ENCODE results near the gene STARD10. TPM values are rescaled to one million over a fixed set of nuclear protein-coding genes. Genes with fewer than 3 reads are reported as not detected.

STARD10 gene
- total RNA-seq, 1 experiment from 2014 or later: 10.6 TPM

DNA sequence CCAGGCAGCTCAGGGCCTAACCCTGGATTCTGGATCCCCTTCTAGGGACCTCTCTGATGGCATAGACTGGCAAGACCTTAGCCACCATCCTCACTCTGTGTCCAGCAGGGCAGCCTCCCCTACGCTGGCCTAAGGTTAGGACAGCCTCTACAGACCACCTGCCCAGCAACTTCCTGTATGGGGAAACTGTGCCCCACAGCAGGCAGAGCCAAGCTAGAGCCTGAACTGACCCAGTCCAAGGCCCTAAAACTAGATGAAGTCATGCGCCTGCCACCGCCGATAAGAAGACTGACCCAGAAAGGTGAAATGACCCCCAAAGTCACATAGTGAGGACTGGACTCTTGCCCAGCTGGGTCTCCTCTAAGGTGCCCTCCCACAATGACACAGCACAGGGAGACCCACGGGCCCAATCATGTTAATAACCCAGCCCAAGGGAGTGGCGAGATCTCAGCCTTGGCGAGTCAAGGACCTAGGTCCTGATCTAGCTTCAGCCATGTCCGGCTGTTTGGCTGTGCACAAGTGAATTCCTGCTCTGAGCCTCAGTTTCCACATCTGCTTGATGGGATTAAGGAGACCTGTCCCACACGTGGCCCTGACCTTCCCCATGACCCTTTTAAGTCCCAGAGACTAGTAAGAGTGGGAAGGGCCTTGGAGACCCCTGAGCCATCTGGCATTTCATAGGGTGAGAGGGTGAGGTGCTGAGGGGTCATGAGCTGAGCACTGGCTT is 17.6 kb downstream of the STARD10 start:
- CTCF ChIA-PET: interaction anchor here (0.8 kb wide), 1 partner anchor 17 kb away, joined by 5 read pairs; no protein-coding TSS in a partner anchor
- POLR2A ChIA-PET: interaction anchor here (0.7 kb wide), 1 partner anchor 375 kb away, joined by 5 read pairs; no protein-coding TSS in a partner anchor
- Mint-ChIP-seq H3K27ac (ENCODE audit: low read depth, unreplicated experiment) (no peak overlapping the region), H3K36me3 (ENCODE audit: insufficient read depth, unreplicated experiment) (no peaks in the 10 kb centered on the region), H3K4me1 (ENCODE audit: insufficient read depth, unreplicated experiment) (peaks cover 16% of the 10 kb centered on the region), H3K9me3 (ENCODE audit: unreplicated experiment) (no peaks in the 10 kb centered on the region), H3K27me3 (ENCODE audit: insufficient read depth, unreplicated experiment) (no peaks in the 10 kb centered on the region), H3K4me3 (ENCODE audit: unreplicated experiment) (no peak overlapping the region)
- no peak for DNase-seq (ENCODE audit: unreplicated experiment)
- intact Hi-C loops (cut with micrococcal nuclease): no loop called here
- no peak for TF ChIP-seq CTCF (IDR thresholded peaks at IDR 0.05; ENCODE audit: unreplicated experiment)
- BruUV-seq (replicated peaks): no TSS peak

DNA sequence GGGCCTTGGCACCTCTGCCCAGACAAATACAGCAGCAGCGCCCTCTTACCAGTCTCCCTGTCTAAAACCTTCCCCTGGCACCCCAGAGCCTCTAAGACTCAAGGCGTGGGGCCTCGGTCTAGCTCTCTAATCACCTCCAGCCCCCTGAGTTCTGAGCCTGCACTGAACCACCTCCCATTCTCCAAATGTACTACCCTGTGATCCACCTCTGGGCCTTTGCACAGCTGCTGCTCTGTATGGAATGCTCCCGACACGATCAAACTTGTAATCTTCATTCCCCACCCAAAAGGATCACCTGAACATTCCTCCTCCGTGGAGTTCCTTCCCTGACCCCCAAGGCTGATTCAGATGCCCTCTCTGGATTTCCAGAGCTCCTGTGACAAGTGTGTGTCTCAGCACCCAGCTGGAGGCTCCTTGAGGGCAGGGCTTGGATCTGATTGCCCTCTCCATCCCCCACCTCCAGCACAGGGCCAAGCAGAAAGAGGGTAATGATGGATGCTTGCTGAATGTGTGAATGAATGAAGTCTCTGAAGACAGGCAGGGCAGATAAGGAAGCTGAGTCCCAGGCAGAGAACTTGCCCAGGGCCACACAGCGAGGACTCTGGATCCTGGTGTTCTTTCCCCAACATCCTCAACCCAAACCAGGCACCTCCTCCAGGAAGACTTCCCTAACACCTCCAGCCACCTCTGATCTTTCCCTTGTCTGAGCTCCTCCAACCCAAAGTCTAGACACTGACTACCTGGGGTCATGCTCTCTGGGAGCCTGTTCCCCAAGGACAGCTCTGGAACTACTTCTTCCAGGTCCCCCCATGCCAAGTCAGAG is 18.3 kb downstream of the STARD10 start:
- Mint-ChIP-seq H3K36me3 (ENCODE audit: insufficient read depth, unreplicated experiment) (no peaks in the 10 kb centered on the region), H3K4me1 (ENCODE audit: insufficient read depth, unreplicated experiment) (peaks cover 16% of the 10 kb centered on the region), H3K9me3 (ENCODE audit: unreplicated experiment) (no peaks in the 10 kb centered on the region), H3K27ac (ENCODE audit: low read depth, unreplicated experiment) (no peak overlapping the region), H3K4me3 (ENCODE audit: unreplicated experiment) (no peak overlapping the region), H3K27me3 (ENCODE audit: insufficient read depth, unreplicated experiment) (no peaks in the 10 kb centered on the region)
- CTCF ChIA-PET: interaction anchor here (1.1 to 2.4 kb wide), 2 partner anchors 18 to 49 kb away, joined by 3 to 17 read pairs; partner anchors contain the start of gene STARD10
- no TSS peak for BruUV-seq (replicated peaks)
- POLR2A ChIA-PET: interaction anchor here (0.7 kb wide), 1 partner anchor 376 kb away, joined by 5 read pairs; no protein-coding TSS in a partner anchor
- TF ChIP-seq CTCF (IDR thresholded peaks at IDR 0.05; ENCODE audit: unreplicated experiment): no peak
- intact Hi-C loops (cut with micrococcal nuclease): no loop called here
- no peak for DNase-seq (ENCODE audit: unreplicated experiment)

DNA sequence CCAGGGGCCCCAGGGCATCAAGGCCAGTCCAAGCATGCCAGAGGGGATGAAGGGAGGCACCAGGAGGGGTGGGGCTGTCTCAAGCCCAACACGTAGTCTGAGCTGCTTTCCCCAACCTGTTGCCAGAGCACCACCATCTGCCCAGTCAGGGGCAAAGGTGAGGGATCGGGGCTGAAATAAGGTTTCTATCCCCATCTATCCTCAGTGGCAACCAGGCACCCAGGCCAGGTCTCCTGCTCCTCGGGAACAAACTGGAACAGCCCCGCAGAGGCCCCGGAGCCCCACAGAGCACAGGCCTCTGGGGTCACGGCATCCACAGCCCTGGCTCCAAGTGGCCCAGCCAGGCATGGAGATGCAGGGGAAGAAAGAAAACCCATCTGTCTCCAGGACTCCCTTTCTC is 19.3 kb downstream of the STARD10 start:
- CTCF ChIA-PET: interaction anchor here (1.1 to 2.4 kb wide), 2 partner anchors 19 to 48 kb away, joined by 3 to 17 read pairs; partner anchors contain the start of gene STARD10
- DNase-seq (ENCODE audit: unreplicated experiment): no peak
- BruUV-seq (replicated peaks): no TSS peak
- Mint-ChIP-seq H3K27ac (ENCODE audit: low read depth, unreplicated experiment) (no peak overlapping the region), H3K36me3 (ENCODE audit: insufficient read depth, unreplicated experiment) (no peaks in the 10 kb centered on the region), H3K4me1 (ENCODE audit: insufficient read depth, unreplicated experiment) (peaks cover 11% of the 10 kb centered on the region), H3K4me3 (ENCODE audit: unreplicated experiment) (no peak overlapping the region), H3K9me3 (ENCODE audit: unreplicated experiment) (no peaks in the 10 kb centered on the region), H3K27me3 (ENCODE audit: insufficient read depth, unreplicated experiment) (no peaks in the 10 kb centered on the region)
- no peak for TF ChIP-seq CTCF (IDR thresholded peaks at IDR 0.05; ENCODE audit: unreplicated experiment)
- POLR2A ChIA-PET: no interaction called here
- intact Hi-C loops (cut with micrococcal nuclease): no loop called here

DNA sequence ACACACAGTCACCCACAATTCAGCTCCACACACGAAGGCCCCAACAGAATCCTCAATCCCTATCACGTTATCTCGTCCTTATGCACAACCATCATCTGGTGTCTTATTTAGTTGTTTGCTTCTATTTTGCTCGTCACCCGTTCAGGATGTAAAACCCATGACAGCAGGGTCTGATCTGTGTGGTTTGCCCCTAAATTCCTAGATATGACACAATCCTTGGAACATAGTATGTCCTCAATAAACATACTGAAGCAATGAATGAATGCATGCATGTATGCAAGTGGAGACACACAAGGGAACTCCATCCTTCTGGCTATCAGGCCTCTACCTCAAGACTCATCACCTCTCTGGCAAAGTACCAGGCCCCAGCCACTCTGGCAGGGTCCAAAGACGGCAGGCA is 20.2 kb downstream of the STARD10 start:
- Mint-ChIP-seq H3K36me3 (ENCODE audit: insufficient read depth, unreplicated experiment) (no peaks in the 10 kb centered on the region), H3K9me3 (ENCODE audit: unreplicated experiment) (no peaks in the 10 kb centered on the region), H3K27me3 (ENCODE audit: insufficient read depth, unreplicated experiment) (no peaks in the 10 kb centered on the region), H3K4me1 (ENCODE audit: insufficient read depth, unreplicated experiment) (peaks cover 10% of the 10 kb centered on the region), H3K27ac (ENCODE audit: low read depth, unreplicated experiment) (no peak overlapping the region), H3K4me3 (ENCODE audit: unreplicated experiment) (no peak overlapping the region)
- no peak for DNase-seq (ENCODE audit: unreplicated experiment)
- no peak for TF ChIP-seq CTCF (IDR thresholded peaks at IDR 0.05; ENCODE audit: unreplicated experiment)
- no TSS peak for BruUV-seq (replicated peaks)
- ChIA-PET CTCF (interaction anchor here (1.6 to 2.4 kb wide), 2 partner anchors 20 to 49 kb away, joined by 4 to 17 read pairs; partner anchors contain the start of gene STARD10), POLR2A (interaction anchor here (0.6 to 0.7 kb wide), 3 partner anchors 19 to 125 kb away, joined by 3 to 4 read pairs (median 3); no protein-coding TSS in a partner anchor)
- intact Hi-C loops (cut with micrococcal nuclease): no loop called here

Measured in MCF 10A (cell line).